HepG2 (cell line): ENCODE measurements around the gene KDM1B. TPM values are rescaled to one million over a fixed set of nuclear protein-coding genes. Genes with fewer than 3 reads are reported as not detected.
A peak's percentile ranks its signal among the peaks of the same experiment; 100 is the strongest.

ENCODE experiments used
- BCLAF1 ChIP-seq: fragments of 450-650 bp; IDR thresholded peaks from 2 replicates; pipeline ENCODE4 v1.6.1; 2017; ENCODE audit warnings: mild to moderate bottlenecking
- BRD4 ChIP-seq: sonication (generic); formaldehyde crosslinking; IDR thresholded peaks from 2 replicates; pipeline ENCODE4 v1.4.0; 2020; ENCODE audit warnings: missing genetic modification reagents
- CBX1 ChIP-seq: IDR thresholded peaks from one replicate; pipeline ENCODE4 v1.6.1; 2016; ENCODE audit warnings: antibody characterized with exemption, low read depth
- CREM ChIP-seq, 2 experiments: sonication (generic) in 1 of 2; formaldehyde crosslinking in 1 of 2; IDR thresholded peaks; 2 replicates each; pipeline versions ENCODE4 v1.4.0 to v1.6.1; 2016 to 2020; ENCODE audit warnings: antibody characterized with exemption in 1 of 2, mild to moderate bottlenecking in 1 of 2, missing genetic modification reagents in 1 of 2
- ELF4 ChIP-seq: sonication (generic); formaldehyde crosslinking; IDR thresholded peaks from 2 replicates; pipeline ENCODE4 v1.5.0; 2020; ENCODE audit warnings: missing genetic modification reagents, mild to moderate bottlenecking, moderate library complexity, borderline replicate concordance
- HNRNPLL ChIP-seq: fragments of 200-400 bp; formaldehyde crosslinking; IDR thresholded peaks from 2 replicates; pipeline ENCODE4 v1.6.1; 2017; ENCODE audit warnings: mild to moderate bottlenecking, low read depth, low read length; ENCODE audit not compliant: poor library complexity, severe bottlenecking
- IRF2 ChIP-seq: IDR thresholded peaks from 2 replicates; pipeline ENCODE4 v1.6.1; 2018; ENCODE audit warnings: missing genetic modification reagents, missing compliant biosample characterization
- POLR2A ChIP-seq, 2 experiments: IDR thresholded peaks; 2 replicates each; pipeline ENCODE4 v1.6.1; 2011; ENCODE audit warnings: low read depth in 2 of 2, low read length in 2 of 2, mild to moderate bottlenecking in 1 of 2, moderate library complexity in 1 of 2; ENCODE audit not compliant: insufficient read depth in 1 of 2
- POLR2AphosphoS5 ChIP-seq: IDR thresholded peaks from 2 replicates; pipeline ENCODE4 v1.6.1; 2012; ENCODE audit warnings: low read depth, low read length
- SP2 ChIP-seq: sonication (generic); formaldehyde crosslinking; IDR thresholded peaks from 2 replicates; pipeline ENCODE4 v1.5.1; 2020; ENCODE audit warnings: mild to moderate bottlenecking, missing genetic modification reagents
- TP53 ChIP-seq: sonication (generic); formaldehyde crosslinking; conservative IDR thresholded peaks from 2 replicates; pipeline ENCODE4 v1.4.0; 2020; ENCODE audit warnings: missing genetic modification reagents
- WIZ ChIP-seq: sonication (generic); formaldehyde crosslinking; IDR thresholded peaks from 2 replicates; pipeline ENCODE4 v1.5.1; 2020; ENCODE audit warnings: mild to moderate bottlenecking, missing genetic modification reagents
- ZFY ChIP-seq: sonication (generic); formaldehyde crosslinking; IDR thresholded peaks from 2 replicates; pipeline ENCODE4 v1.4.0; 2020; ENCODE audit warnings: missing genetic modification reagents
- ZFYVE20 ChIP-seq: sonication (generic); formaldehyde crosslinking; IDR thresholded peaks from 2 replicates; pipeline ENCODE4 v1.8.0; 2023; ENCODE audit warnings: low read depth, mild to moderate bottlenecking, moderate library complexity, missing genetic modification reagents, borderline replicate concordance
- ZNF207 ChIP-seq: fragments of 450-650 bp; IDR thresholded peaks from 2 replicates; pipeline ENCODE4 v1.6.1; 2016; ENCODE audit warnings: antibody characterized with exemption, borderline replicate concordance
- ZNF441 ChIP-seq: sonication (generic); formaldehyde crosslinking; IDR thresholded peaks from 2 replicates; pipeline ENCODE4 v1.7.0; 2021; ENCODE audit warnings: missing genetic modification reagents, borderline replicate concordance
- ZNF451 ChIP-seq: sonication (generic); formaldehyde crosslinking; IDR thresholded peaks from 2 replicates; pipeline ENCODE4 v1.5.0; 2020; ENCODE audit warnings: mild to moderate bottlenecking, missing genetic modification reagents
- ZNF547 ChIP-seq: sonication (generic); formaldehyde crosslinking; IDR thresholded peaks from 2 replicates; pipeline ENCODE4 v1.5.1; 2020; ENCODE audit warnings: mild to moderate bottlenecking, missing genetic modification reagents
- ZNF776 ChIP-seq: sonication (generic); formaldehyde crosslinking; IDR thresholded peaks from 2 replicates; pipeline ENCODE4 v1.4.0; 2020; ENCODE audit warnings: mild to moderate bottlenecking, missing genetic modification reagents
- ZNF784 ChIP-seq: sonication (generic); formaldehyde crosslinking; IDR thresholded peaks from 2 replicates; pipeline ENCODE4 v1.5.1; 2020; ENCODE audit warnings: missing genetic modification reagents, mild to moderate bottlenecking, borderline replicate concordance
- ZNF83 ChIP-seq: sonication (generic); formaldehyde crosslinking; IDR thresholded peaks from 2 replicates; pipeline ENCODE4 v1.4.0; 2020; ENCODE audit warnings: missing genetic modification reagents, mild to moderate bottlenecking, borderline replicate concordance
- polyA plus RNA-seq, 8 experiments: library from polyadenylated mRNA; depleted of rRNA in 3 of 8; stranded (reverse) in 7 of 8; unstranded in 1 of 8; fragments of >200 nt; fragmentation: Illumina TruSeq in 4 of 8; extraction: Trizol in 4 of 8; gene quantifications; 2 replicates each; pipeline versions ENCODE4 v1.2.1 to v1.2.3, GENCODE V29; 2011 to 2016; ENCODE audit warnings: low read depth in 4 of 8, missing spikeins in 1 of 8, mixed read lengths in 1 of 8; ENCODE audit not compliant: insufficient read depth in 1 of 8
- total RNA-seq, 5 experiments: library from RNA; depleted of rRNA; stranded (reverse); fragments of >200 nt; fragmentation: Illumina TruSeq; extraction: Trizol; gene quantifications; 2 replicates each; pipeline ENCODE4 v1.2.3, GENCODE V29; 2016; ENCODE audit warnings: low read depth in 1 of 5
- TF ChIP-seq, protein P1 (sequence below): sonication (generic); formaldehyde crosslinking; conservative IDR thresholded peaks from 2 replicates; pipeline ENCODE4 v1.4.0; 2020; ENCODE audit warnings: mild to moderate bottlenecking, missing genetic modification reagents, moderate library complexity
- TF ChIP-seq, protein P2 (sequence below): sonication (generic); formaldehyde crosslinking; IDR thresholded peaks from 2 replicates; pipeline ENCODE4 v1.8.0; 2022; ENCODE audit warnings: mild to moderate bottlenecking, missing genetic modification reagents, moderate library complexity

Gene KDM1B
- total and polyA plus RNA-seq, 2 of the 13 experiments (the other 11 are each of a cell fraction or from before 2014, with no cell fraction given), result 9.8 to 13.2 TPM

- 0 out of 2 replicates have a peak, but pooled peaks have one; percentile 22 for TF ChIP-seq BRD4 (CRISPR knock-in tag)
- TF ChIP-seq POLR2AphosphoS5, result peak; percentile 77
- TF ChIP-seq, protein P1, sequence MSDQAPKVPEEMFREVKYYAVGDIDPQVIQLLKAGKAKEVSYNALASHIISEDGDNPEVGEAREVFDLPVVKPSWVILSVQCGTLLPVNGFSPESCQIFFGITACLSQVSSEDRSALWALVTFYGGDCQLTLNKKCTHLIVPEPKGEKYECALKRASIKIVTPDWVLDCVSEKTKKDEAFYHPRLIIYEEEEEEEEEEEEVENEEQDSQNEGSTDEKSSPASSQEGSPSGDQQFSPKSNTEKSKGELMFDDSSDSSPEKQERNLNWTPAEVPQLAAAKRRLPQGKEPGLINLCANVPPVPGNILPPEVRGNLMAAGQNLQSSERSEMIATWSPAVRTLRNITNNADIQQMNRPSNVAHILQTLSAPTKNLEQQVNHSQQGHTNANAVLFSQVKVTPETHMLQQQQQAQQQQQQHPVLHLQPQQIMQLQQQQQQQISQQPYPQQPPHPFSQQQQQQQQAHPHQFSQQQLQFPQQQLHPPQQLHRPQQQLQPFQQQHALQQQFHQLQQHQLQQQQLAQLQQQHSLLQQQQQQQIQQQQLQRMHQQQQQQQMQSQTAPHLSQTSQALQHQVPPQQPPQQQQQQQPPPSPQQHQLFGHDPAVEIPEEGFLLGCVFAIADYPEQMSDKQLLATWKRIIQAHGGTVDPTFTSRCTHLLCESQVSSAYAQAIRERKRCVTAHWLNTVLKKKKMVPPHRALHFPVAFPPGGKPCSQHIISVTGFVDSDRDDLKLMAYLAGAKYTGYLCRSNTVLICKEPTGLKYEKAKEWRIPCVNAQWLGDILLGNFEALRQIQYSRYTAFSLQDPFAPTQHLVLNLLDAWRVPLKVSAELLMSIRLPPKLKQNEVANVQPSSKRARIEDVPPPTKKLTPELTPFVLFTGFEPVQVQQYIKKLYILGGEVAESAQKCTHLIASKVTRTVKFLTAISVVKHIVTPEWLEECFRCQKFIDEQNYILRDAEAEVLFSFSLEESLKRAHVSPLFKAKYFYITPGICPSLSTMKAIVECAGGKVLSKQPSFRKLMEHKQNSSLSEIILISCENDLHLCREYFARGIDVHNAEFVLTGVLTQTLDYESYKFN (CRISPR knock-in tag), result peak; percentile 3; the same call in 1 of the 2 replicates
- no peak for TF ChIP-seq ZFYVE20 (CRISPR knock-in tag)
- TF ChIP-seq ZNF451 (CRISPR knock-in tag), result no peak
- TF ChIP-seq, protein P2, sequence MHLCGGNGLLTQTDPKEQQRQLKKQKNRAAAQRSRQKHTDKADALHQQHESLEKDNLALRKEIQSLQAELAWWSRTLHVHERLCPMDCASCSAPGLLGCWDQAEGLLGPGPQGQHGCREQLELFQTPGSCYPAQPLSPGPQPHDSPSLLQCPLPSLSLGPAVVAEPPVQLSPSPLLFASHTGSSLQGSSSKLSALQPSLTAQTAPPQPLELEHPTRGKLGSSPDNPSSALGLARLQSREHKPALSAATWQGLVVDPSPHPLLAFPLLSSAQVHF (CRISPR knock-in tag), result no peak
- TF ChIP-seq SP2 (CRISPR knock-in tag), result peak; percentile 30; the same call in 1 of the 2 replicates
- TF ChIP-seq ZNF83 (CRISPR knock-in tag), result no peak; the same call in 1 of the 2 replicates
- TF ChIP-seq ZNF207, result no peak
- TF ChIP-seq ZNF441 (CRISPR knock-in tag), result peak; percentile 25; the same call in 1 of the 2 replicates
- TF ChIP-seq ELF4 (CRISPR knock-in tag), result 0 out of 2 replicates have a peak, but pooled peaks have one; percentile 19
- TF ChIP-seq TP53, result no peak
- TF ChIP-seq ZFY (CRISPR knock-in tag), result no peak
- no peak for TF ChIP-seq WIZ (CRISPR knock-in tag)
- TF ChIP-seq HNRNPLL, result no peak
- TF ChIP-seq CBX1, result no peak
- TF ChIP-seq CREM (IDR thresholded peaks at IDR 0.05), result 0 out of 2 replicates have a peak, but pooled peaks have one; percentile 40
- no peak for TF ChIP-seq CREM (CRISPR knock-in tag; IDR thresholded peaks at IDR 0.05)
- TF ChIP-seq POLR2A (IDR thresholded peaks at IDR 0.05; ENCODE audit: insufficient read depth in 1 of 2, low read depth in 2 of 2, low read length in 2 of 2), result peak; percentile 81 to 92
- TF ChIP-seq ZNF784 (CRISPR knock-in tag), result no peak
- no peak; the same call in 1 of the 2 replicates for TF ChIP-seq ZNF547 (CRISPR knock-in tag)
- peak; percentile 34; the same call in 1 of the 2 replicates for TF ChIP-seq IRF2 (CRISPR knock-in tag)
- TF ChIP-seq BCLAF1, result no peak
- TF ChIP-seq ZNF776 (CRISPR knock-in tag), result no peak
Observed at GRCh38 chr6:18154507-18155149, 594 bp upstream of the KDM1B start, which contains the start of gene TPMT (continued).
